Measurements from ENCODE around the gene OR5H14.
"Not testable (repeated sequence)": the region's sequence is repeated elsewhere in the genome, so short reads cannot be mapped to it uniquely, and the experiment has no call there.

DNA sequence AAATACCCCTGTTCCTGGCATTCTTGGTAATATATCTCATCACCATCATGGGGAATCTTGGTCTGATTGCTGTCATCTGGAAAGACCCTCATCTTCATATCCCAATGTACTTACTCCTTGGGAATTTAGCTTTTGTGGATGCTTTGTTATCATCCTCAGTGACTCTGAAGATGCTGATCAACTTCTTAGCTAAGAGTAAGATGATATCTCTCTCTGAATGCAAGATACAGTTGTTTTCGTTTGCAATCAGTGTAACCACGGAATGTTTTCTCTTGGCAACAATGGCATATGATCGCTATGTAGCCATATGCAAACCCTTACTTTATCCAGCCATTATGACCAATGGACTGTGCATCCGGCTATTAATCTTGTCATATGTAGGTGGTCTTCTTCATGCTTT is 2.2 kb downstream of the OR5H14 start:
- TF ChIP-seq, protein P1, sequence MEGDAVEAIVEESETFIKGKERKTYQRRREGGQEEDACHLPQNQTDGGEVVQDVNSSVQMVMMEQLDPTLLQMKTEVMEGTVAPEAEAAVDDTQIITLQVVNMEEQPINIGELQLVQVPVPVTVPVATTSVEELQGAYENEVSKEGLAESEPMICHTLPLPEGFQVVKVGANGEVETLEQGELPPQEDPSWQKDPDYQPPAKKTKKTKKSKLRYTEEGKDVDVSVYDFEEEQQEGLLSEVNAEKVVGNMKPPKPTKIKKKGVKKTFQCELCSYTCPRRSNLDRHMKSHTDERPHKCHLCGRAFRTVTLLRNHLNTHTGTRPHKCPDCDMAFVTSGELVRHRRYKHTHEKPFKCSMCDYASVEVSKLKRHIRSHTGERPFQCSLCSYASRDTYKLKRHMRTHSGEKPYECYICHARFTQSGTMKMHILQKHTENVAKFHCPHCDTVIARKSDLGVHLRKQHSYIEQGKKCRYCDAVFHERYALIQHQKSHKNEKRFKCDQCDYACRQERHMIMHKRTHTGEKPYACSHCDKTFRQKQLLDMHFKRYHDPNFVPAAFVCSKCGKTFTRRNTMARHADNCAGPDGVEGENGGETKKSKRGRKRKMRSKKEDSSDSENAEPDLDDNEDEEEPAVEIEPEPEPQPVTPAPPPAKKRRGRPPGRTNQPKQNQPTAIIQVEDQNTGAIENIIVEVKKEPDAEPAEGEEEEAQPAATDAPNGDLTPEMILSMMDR (IDR thresholded peaks at IDR 0.05): not testable (repeated sequence)
- not testable (repeated sequence) for TF ChIP-seq EP300 (IDR thresholded peaks at IDR 0.05)
